Testis (tissue), 2 donors: ENCODE results near the gene ADRA1B.

Experiments
- POLR2A ChIP-seq: fragments of 450-650 bp; IDR thresholded peaks from one replicate; pipeline ENCODE4 v1.6.1; 2017; ENCODE audit warnings: antibody characterized with exemption, mild to moderate bottlenecking, moderate library complexity
- TF ChIP-seq, protein P1 (sequence below), 3 experiments: fragments of 450-650 bp in 2 of 3; fragments of 200-600 bp in 1 of 3; sonication (generic) in 1 of 3; IDR thresholded peaks; one replicate each; pipeline ENCODE4 v1.5.1; 2016 to 2019; ENCODE audit warnings: antibody characterized with exemption in 3 of 3, mild to moderate bottlenecking in 2 of 3, moderate library complexity in 1 of 3

DNA sequence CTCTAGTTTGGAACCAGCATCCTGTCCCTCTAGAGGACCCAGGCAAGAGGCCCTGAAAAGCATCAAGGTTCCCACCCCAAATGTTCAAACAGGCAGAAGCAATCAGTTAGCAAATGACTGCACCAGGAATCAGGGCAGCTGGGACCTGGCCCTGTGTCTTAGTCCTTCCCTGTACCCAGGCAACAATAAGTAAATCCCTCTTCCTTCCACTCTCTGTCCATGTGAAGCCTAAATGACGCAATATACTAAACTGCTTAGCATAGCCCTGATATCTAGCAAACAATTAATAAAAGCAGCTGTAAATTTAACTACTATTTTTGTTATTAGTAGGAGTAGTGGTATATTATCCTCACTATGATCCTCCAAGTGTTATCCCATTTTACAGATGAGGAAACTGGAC lies 13.2 kb upstream of the ADRA1B start:
- TF ChIP-seq, protein P1, sequence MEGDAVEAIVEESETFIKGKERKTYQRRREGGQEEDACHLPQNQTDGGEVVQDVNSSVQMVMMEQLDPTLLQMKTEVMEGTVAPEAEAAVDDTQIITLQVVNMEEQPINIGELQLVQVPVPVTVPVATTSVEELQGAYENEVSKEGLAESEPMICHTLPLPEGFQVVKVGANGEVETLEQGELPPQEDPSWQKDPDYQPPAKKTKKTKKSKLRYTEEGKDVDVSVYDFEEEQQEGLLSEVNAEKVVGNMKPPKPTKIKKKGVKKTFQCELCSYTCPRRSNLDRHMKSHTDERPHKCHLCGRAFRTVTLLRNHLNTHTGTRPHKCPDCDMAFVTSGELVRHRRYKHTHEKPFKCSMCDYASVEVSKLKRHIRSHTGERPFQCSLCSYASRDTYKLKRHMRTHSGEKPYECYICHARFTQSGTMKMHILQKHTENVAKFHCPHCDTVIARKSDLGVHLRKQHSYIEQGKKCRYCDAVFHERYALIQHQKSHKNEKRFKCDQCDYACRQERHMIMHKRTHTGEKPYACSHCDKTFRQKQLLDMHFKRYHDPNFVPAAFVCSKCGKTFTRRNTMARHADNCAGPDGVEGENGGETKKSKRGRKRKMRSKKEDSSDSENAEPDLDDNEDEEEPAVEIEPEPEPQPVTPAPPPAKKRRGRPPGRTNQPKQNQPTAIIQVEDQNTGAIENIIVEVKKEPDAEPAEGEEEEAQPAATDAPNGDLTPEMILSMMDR (IDR thresholded peaks at IDR 0.05) = no peak
- no peak for TF ChIP-seq POLR2A
